H1 (cell line): ENCODE measurements around the gene CAPS. TPM values are rescaled to one million over a fixed set of nuclear protein-coding genes. Genes with fewer than 3 reads are reported as not detected.
A peak's percentile ranks its signal among the peaks of the same experiment; 100 is the strongest.

Experiments used
- CTCF ChIA-PET: fragments of 300-600 bp; sonication (Branson Sonifier 250); formaldehyde crosslinking; loops from one replicate; lab custom pipeline; 2021; ENCODE audit not compliant: partially characterized antibody; lab: Charles Lee
- POLR2A ChIA-PET: fragments of 300-600 bp; sonication (Branson Sonifier 250); formaldehyde crosslinking; loops from one replicate; lab custom pipeline; 2021; ENCODE audit warnings: inconsistent platforms; ENCODE audit not compliant: partially characterized antibody; lab: Charles Lee
- DNase-seq, 2 experiments: peaks; one replicate each; pipeline versions ENCODE4 v3.0.0 to v3.0.0-alpha.2; 2010 to 2022; ENCODE audit warnings: low spot score in 2 of 2, low read depth in 1 of 2, mixed read lengths in 1 of 2
- FAIRE-seq: peaks from 2 replicates; lab custom pipeline; 2011; peaks lifted over from hg19 to GRCh38; lab: Jason Lieb, UNC
- H2AFZ ChIP-seq: 2 replicates; pipeline ENCODE4 v1.8.1; 2012; ENCODE audit warnings: low read length, inconsistent platforms
- H2AK5ac ChIP-seq: 2 replicates; pipeline ENCODE4 v1.6.1; 2013; ENCODE audit warnings: low read depth, low read length
- H2BK120ac ChIP-seq: replicated peaks from 2 replicates; pipeline ENCODE3; 2013; ENCODE audit warnings: low read depth, low read length, inconsistent platforms
- H2BK12ac ChIP-seq: 2 replicates; pipeline ENCODE4 v1.6.1; 2013; ENCODE audit warnings: low read depth, low read length
- H2BK15ac ChIP-seq: 2 replicates; pipeline ENCODE4 v1.6.1; 2013; ENCODE audit warnings: low read length
- H2BK20ac ChIP-seq: 2 replicates; pipeline ENCODE4 v1.6.1; 2013; ENCODE audit warnings: low read length
- H2BK5ac ChIP-seq: 2 replicates; pipeline ENCODE4 v1.6.1; 2013; ENCODE audit warnings: low read depth, low read length
- H3K14ac ChIP-seq: 2 replicates; pipeline ENCODE4 v1.6.1; 2013; ENCODE audit warnings: inconsistent platforms; ENCODE audit not compliant: insufficient read length
- H3K18ac ChIP-seq: 2 replicates; pipeline ENCODE4 v1.6.1; 2013; ENCODE audit warnings: low read length; ENCODE audit errors: extremely low read depth
- H3K23ac ChIP-seq: 2 replicates; pipeline ENCODE4 v1.6.1; 2013; ENCODE audit warnings: inconsistent platforms; ENCODE audit not compliant: insufficient read length
- H3K23me2 ChIP-seq: 2 replicates; pipeline ENCODE4 v1.6.1; 2013; ENCODE audit warnings: low read depth, low read length
- H3K27ac ChIP-seq: 2 replicates; pipeline ENCODE4 v1.6.1; 2011; ENCODE audit warnings: low read depth, low read length, inconsistent platforms
- H3K27me3 ChIP-seq, 4 experiments: replicated peaks in 1 of 4; 1 replicate in 1 of 4; 2 replicates in 3 of 4; pipeline versions ENCODE4 v1.6.1 to v1.8.1; 2011 to 2013; ENCODE audit warnings: low read length in 3 of 4, mild to moderate bottlenecking in 3 of 4, inconsistent platforms in 2 of 4, mixed read lengths in 2 of 4, moderate library complexity in 1 of 4; ENCODE audit not compliant: control insufficient read depth in 3 of 4, insufficient read depth in 3 of 4; ENCODE audit errors: extremely low read depth in 1 of 4
- H3K36me3 ChIP-seq, 4 experiments: 2 replicates each; pipeline versions ENCODE4 v1.6.1 to v1.8.1; 2011 to 2013; ENCODE audit warnings: mild to moderate bottlenecking in 4 of 4, low read length in 3 of 4, moderate library complexity in 2 of 4, control low read depth in 1 of 4, inconsistent platforms in 1 of 4; ENCODE audit not compliant: insufficient read depth in 4 of 4, control insufficient read depth in 2 of 4
- H3K4ac ChIP-seq: replicated peaks from 2 replicates; pipeline ENCODE3; 2013; ENCODE audit warnings: low read length, low read depth, mixed read lengths, inconsistent platforms; ENCODE audit not compliant: insufficient read length
- H3K4me1 ChIP-seq, 4 experiments: replicated peaks in 1 of 4; 1 replicate in 1 of 4; 2 replicates in 3 of 4; pipeline versions ENCODE4 v1.6.1 to v1.8.1; 2011 to 2013; ENCODE audit warnings: low read length in 3 of 4, inconsistent platforms in 2 of 4, mixed read lengths in 1 of 4; ENCODE audit not compliant: insufficient read depth in 4 of 4, control insufficient read depth in 3 of 4
- H3K4me2 ChIP-seq, 2 experiments: 2 replicates each; pipeline versions ENCODE4 v1.6.1 to v1.8.1; 2011 to 2013; ENCODE audit warnings: low read depth in 2 of 2, low read length in 2 of 2, control low read depth in 1 of 2, inconsistent platforms in 1 of 2, mild to moderate bottlenecking in 1 of 2; ENCODE audit not compliant: insufficient read depth in 1 of 2
- H3K4me3 ChIP-seq, 4 experiments: fragments of 200-600, 300-600 bp in 1 of 4; sonication (generic), shearing (Covaris generic), sonication (Bioruptor Twin) in 1 of 4; 2 replicates each; pipeline versions ENCODE4 v1.5.1 to v1.8.1; 2011 to 2016; ENCODE audit warnings: low read length in 4 of 4, low read depth in 3 of 4, control low read depth in 2 of 4, inconsistent platforms in 2 of 4, mild to moderate bottlenecking in 2 of 4, mixed read lengths in 1 of 4, moderate library complexity in 1 of 4; ENCODE audit not compliant: insufficient read depth in 2 of 4; ENCODE audit errors: extremely low read depth in 1 of 4
- H3K56ac ChIP-seq: replicated peaks from 2 replicates; pipeline ENCODE3; 2013; ENCODE audit warnings: low read depth, mild to moderate bottlenecking, mixed read lengths, low read length, inconsistent platforms; ENCODE audit not compliant: insufficient read length
- H3K79me1 ChIP-seq: 2 replicates; pipeline ENCODE4 v1.6.1; 2013; ENCODE audit warnings: low read depth, low read length, control low read depth
- H3K79me2 ChIP-seq, 2 experiments: 2 replicates each; pipeline versions ENCODE4 v1.6.1 to v1.8.1; 2012 to 2013; ENCODE audit warnings: low read length in 2 of 2, mild to moderate bottlenecking in 2 of 2, inconsistent platforms in 1 of 2; ENCODE audit not compliant: insufficient read depth in 2 of 2, control insufficient read depth in 1 of 2
- H3K9ac ChIP-seq, 4 experiments: replicated peaks in 1 of 4; 1 replicate in 1 of 4; 2 replicates in 3 of 4; pipeline versions ENCODE4 v1.6.1 to v1.8.1; 2011 to 2013; ENCODE audit warnings: low read depth in 3 of 4, low read length in 3 of 4, control low read depth in 2 of 4, mild to moderate bottlenecking in 2 of 4, moderate library complexity in 2 of 4, inconsistent platforms in 1 of 4; ENCODE audit errors: extremely low read depth in 1 of 4
- H3K9me3 ChIP-seq, 2 experiments: 2 replicates each; pipeline versions ENCODE4 v1.6.1 to v1.8.1; 2012 to 2013; ENCODE audit warnings: mild to moderate bottlenecking in 2 of 2, moderate library complexity in 2 of 2, control low read depth in 1 of 2, inconsistent platforms in 1 of 2, low read depth in 1 of 2, low read length in 1 of 2, mixed read lengths in 1 of 2; ENCODE audit not compliant: insufficient read depth in 2 of 2
- H4K20me1 ChIP-seq, 2 experiments: replicated peaks in 1 of 2; 2 replicates each; pipeline versions ENCODE3 to v1.8.1; 2011 to 2013; ENCODE audit warnings: inconsistent platforms in 2 of 2, low read length in 2 of 2, mild to moderate bottlenecking in 1 of 2; ENCODE audit not compliant: insufficient read depth in 2 of 2, control insufficient read depth in 1 of 2
- H4K5ac ChIP-seq: 2 replicates; pipeline ENCODE4 v1.6.1; 2013; ENCODE audit warnings: low read length, low read depth, mixed read lengths, inconsistent platforms; ENCODE audit not compliant: insufficient read length
- H4K8ac ChIP-seq: 2 replicates; pipeline ENCODE4 v1.8.0; 2013; ENCODE audit warnings: mild to moderate bottlenecking, moderate library complexity, low read length, inconsistent platforms; ENCODE audit not compliant: insufficient read depth; ENCODE audit errors: extremely low read depth
- H4K91ac ChIP-seq: replicated peaks from 2 replicates; pipeline ENCODE3; 2013; ENCODE audit warnings: low read length, mixed read lengths, inconsistent platforms; ENCODE audit not compliant: insufficient read length
- BCL11A ChIP-seq, 2 experiments: IDR thresholded peaks; one replicate each; pipeline ENCODE4 v1.6.1; 2011; ENCODE audit warnings: low read depth in 2 of 2, low read length in 2 of 2, mild to moderate bottlenecking in 2 of 2
- EZH2 ChIP-seq: fragments of 200-600 bp; sonication (generic); IDR thresholded peaks from 2 replicates; pipeline ENCODE4 v1.7.1; 2012; ENCODE audit warnings: low read depth, mild to moderate bottlenecking, moderate library complexity, low read length, inconsistent platforms; ENCODE audit not compliant: severe bottlenecking
- HDAC2 ChIP-seq, 2 experiments: fragments of 300-600 bp in 1 of 2; sonication (generic) in 1 of 2; IDR thresholded peaks; 2 replicates each; pipeline ENCODE4 v1.6.1; 2011 to 2012; ENCODE audit warnings: low read depth in 2 of 2, low read length in 2 of 2, mild to moderate bottlenecking in 2 of 2, moderate library complexity in 2 of 2, borderline replicate concordance in 1 of 2, inconsistent platforms in 1 of 2
- KDM4A ChIP-seq: IDR thresholded peaks from one replicate; pipeline ENCODE4 v1.7.1; 2012; ENCODE audit warnings: low read depth, mild to moderate bottlenecking, moderate library complexity, low read length, inconsistent platforms; ENCODE audit not compliant: severe bottlenecking
- POU5F1 ChIP-seq: IDR thresholded peaks from 2 replicates; pipeline ENCODE4 v1.6.1; 2011; ENCODE audit warnings: low read depth, mild to moderate bottlenecking, low read length, moderate library complexity
- SIN3A ChIP-seq, 2 experiments: IDR thresholded peaks in 1 of 2; conservative IDR thresholded peaks in 1 of 2; 2 replicates each; pipeline ENCODE4 v1.6.1; 2011 to 2012; ENCODE audit warnings: low read length in 2 of 2, improper control_type of control experiment in 1 of 2, low read depth in 1 of 2, mild to moderate bottlenecking in 1 of 2
- SP1 ChIP-seq: IDR thresholded peaks from 2 replicates; pipeline ENCODE4 v1.6.1; 2011; ENCODE audit warnings: low read depth, low read length
- SP2 ChIP-seq: IDR thresholded peaks from 2 replicates; pipeline ENCODE4 v1.6.1; 2012; ENCODE audit warnings: mild to moderate bottlenecking, low read length, inconsistent platforms
- YY1 ChIP-seq: IDR thresholded peaks from 2 replicates; pipeline ENCODE4 v1.6.1; 2011; ENCODE audit warnings: low read depth, mild to moderate bottlenecking, low read length
- WGBS, 2 experiments: shearing (Covaris generic) in 1 of 2; methylation state at CpG; one replicate each; pipeline versions ENCODE4 v1.1.6 to v1.1.7; 2013 to 2015; ENCODE audit warnings: low lambda C conversion rate in 2 of 2, mixed read lengths in 2 of 2, inconsistent platforms in 1 of 2, low coverage in 1 of 2, missing lambda C conversion rate in 1 of 2; ENCODE audit not compliant: insufficient replicate concordance in 2 of 2, insufficient coverage in 1 of 2, insufficient read length in 1 of 2; ENCODE audit errors: extremely low coverage in 1 of 2, missing lambda C conversion rate in 1 of 2; 5-methylcytosine and 5-hydroxymethylcytosine counted together
- polyA plus RNA-seq, 7 experiments: library from polyadenylated mRNA; depleted of rRNA in 3 of 7; stranded (reverse) in 5 of 7; unstranded in 2 of 7; fragments of >200 nt in 5 of 7; fragments of 200-250 nt in 2 of 7; gene quantifications; 1 replicate in 5 of 7; 2 replicates in 1 of 7; 4 replicates in 1 of 7; pipeline versions ENCODE4 v1.2.1 to v1.2.3, GENCODE V29; 2011 to 2013; ENCODE audit warnings: missing spikeins in 2 of 7, mixed read lengths in 2 of 7
- total RNA-seq: library from RNA; stranded (reverse); fragmentation: NEBNext Ultra II Directional; extraction: Animal tissue kit (Norgen Biotek cat#: 25700); gene quantifications from 2 replicates; pipeline ENCODE4 v1.2.1, GENCODE V29; 2021
- TF ChIP-seq, protein P1 (sequence below): IDR thresholded peaks from 2 replicates; pipeline ENCODE4 v1.6.1; 2011; ENCODE audit warnings: low read length, improper control_type of control experiment

Gene CAPS
- total and polyA plus RNA-seq, 2 of the 8 experiments (the other 6 are each of a cell fraction or from before 2014, with no cell fraction given), result 2.1 to 2.4 TPM

DNA sequence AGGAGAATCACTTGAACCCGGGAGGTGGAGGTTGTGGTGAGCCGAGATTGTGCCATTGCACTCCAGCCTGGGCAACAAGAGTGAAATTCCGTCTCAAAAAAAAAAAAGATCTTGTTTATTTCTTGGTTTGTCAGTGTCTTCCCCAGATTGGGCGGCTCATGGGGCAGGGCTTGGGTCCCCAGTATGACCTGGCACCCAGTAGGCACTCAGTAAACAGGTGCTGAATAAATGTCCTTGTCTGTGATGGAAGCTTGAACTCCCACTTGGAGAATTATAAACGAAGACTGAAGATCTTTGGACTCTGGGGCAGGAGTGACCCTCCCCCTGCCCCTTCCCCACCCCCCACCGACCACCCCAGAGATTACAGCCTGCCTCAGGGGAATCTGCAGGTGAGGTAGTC, 33.9 kb upstream of the CAPS start:
- Histone ChIP-seq H3K18ac (no peak overlapping the region), H3K9ac (no peak overlapping the region), H2BK15ac (no peak overlapping the region), H3K79me2 (no peaks in the 10 kb centered on the region), H4K91ac (no peak overlapping the region), H3K23ac (no peak overlapping the region), H3K27me3 (0 out of 7 replicates have a peak, but pooled peaks cover 0 to 2% (median 0%) of the 10 kb centered on the region in 4 experiments), H3K36me3 (no peaks in the 10 kb centered on the region), H2BK5ac (no peak overlapping the region), H4K5ac (no peak overlapping the region), H3K23me2 (no peaks in the 10 kb centered on the region), H3K9me3 (no peaks in the 10 kb centered on the region), H2BK120ac (no peak overlapping the region), H3K79me1 (no peaks in the 10 kb centered on the region), H3K4ac (no peak overlapping the region), H3K4me3 (no peak overlapping the region), H3K14ac (no peak overlapping the region), H3K56ac (no peak overlapping the region), H4K20me1 (no peaks in the 10 kb centered on the region), H2AFZ (no peak overlapping the region), H2BK12ac (no peak overlapping the region), H3K27ac (no peak overlapping the region), H3K4me2 (peak overlapping the region in 1 of 2 experiments; percentile 34; a peak in 2 of 4 replicates), H3K4me1 (peaks cover 0 to 17% (median 6%) of the 10 kb centered on the region in 4 experiments; a peak in 6 of 7 replicates), H2AK5ac (no peak overlapping the region), H4K8ac (no peak overlapping the region), H2BK20ac (no peak overlapping the region)
- ChIA-PET POLR2A (interaction anchor here (1.0 to 2.5 kb wide), 2 partner anchors 10 to 52 kb away, joined by 3 to 8 read pairs; no protein-coding TSS in a partner anchor), CTCF (interaction anchor here (0.7 to 1.6 kb wide), 3 partner anchors 11 to 76 kb away, joined by 3 to 9 read pairs (median 3); no protein-coding TSS in a partner anchor)
- FAIRE-seq, result no peak
- WGBS, 2 experiments, result 76% methylated on average over 6 of the region's 6 CpGs; no CpG with 5 or more reads in 1 of the 2 experiments
- no peak for DNase-seq
- TF ChIP-seq SP1 (no peak), SIN3A (conservative IDR thresholded peaks at IDR 0.05 in 1 of 2, IDR thresholded peaks at IDR 0.05 in 1 of 2; ENCODE audit: low read depth in 1 of 2, low read length in 2 of 2) (no peak), SP2 (no peak), YY1 (no peak), BCL11A (IDR thresholded peaks at IDR 0.05; ENCODE audit: low read depth in 2 of 2, low read length in 2 of 2) (no peak), KDM4A (no peak), EZH2 (no peak), HDAC2 (IDR thresholded peaks at IDR 0.05; ENCODE audit: borderline replicate concordance in 1 of 2, low read depth in 2 of 2, low read length in 2 of 2) (no peak), POU5F1 (no peak)
- TF ChIP-seq, protein P1, sequence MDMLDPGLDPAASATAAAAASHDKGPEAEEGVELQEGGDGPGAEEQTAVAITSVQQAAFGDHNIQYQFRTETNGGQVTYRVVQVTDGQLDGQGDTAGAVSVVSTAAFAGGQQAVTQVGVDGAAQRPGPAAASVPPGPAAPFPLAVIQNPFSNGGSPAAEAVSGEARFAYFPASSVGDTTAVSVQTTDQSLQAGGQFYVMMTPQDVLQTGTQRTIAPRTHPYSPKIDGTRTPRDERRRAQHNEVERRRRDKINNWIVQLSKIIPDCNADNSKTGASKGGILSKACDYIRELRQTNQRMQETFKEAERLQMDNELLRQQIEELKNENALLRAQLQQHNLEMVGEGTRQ, result no peak
